Mammary epithelial cell (primary cell): ENCODE results near the gene OTOF.

Experiments used
- EZH2 ChIP-seq: IDR thresholded peaks from 2 replicates; pipeline ENCODE4 v1.6.1; 2012; ENCODE audit warnings: low read length, inconsistent platforms, borderline replicate concordance
- TF ChIP-seq, protein P1 (sequence below), 2 donors: IDR thresholded peaks in 1 of 2; conservative IDR thresholded peaks in 1 of 2; 2 replicates each; pipeline ENCODE4 v1.5.1; 2011 to 2012; ENCODE audit warnings: inconsistent platforms in 2 of 2, low read length in 2 of 2, mild to moderate bottlenecking in 2 of 2, control low read depth in 1 of 2, low read depth in 1 of 2; ENCODE audit not compliant: insufficient read depth in 1 of 2; ENCODE audit errors: extremely low read depth in 1 of 2

DNA sequence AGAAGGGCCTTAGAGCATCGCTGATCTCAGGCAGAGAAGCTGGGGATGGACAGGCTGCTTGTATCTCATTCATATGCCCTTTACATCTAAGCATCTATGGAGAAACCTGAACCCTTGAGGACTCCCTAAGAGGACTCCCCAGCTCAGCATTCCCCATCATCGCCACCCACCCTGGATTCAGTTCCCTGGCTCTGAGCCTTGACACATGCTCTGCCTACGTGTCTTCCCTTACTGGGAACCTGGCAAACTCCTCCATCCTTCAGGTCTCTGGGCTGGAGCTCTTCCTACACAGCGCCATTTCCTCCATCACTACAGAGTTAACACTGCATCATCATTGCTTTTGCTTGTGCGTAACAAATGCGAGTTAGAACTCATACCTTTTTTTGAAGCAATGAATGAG, 31.2 kb upstream of the OTOF start:
- TF ChIP-seq, protein P1, sequence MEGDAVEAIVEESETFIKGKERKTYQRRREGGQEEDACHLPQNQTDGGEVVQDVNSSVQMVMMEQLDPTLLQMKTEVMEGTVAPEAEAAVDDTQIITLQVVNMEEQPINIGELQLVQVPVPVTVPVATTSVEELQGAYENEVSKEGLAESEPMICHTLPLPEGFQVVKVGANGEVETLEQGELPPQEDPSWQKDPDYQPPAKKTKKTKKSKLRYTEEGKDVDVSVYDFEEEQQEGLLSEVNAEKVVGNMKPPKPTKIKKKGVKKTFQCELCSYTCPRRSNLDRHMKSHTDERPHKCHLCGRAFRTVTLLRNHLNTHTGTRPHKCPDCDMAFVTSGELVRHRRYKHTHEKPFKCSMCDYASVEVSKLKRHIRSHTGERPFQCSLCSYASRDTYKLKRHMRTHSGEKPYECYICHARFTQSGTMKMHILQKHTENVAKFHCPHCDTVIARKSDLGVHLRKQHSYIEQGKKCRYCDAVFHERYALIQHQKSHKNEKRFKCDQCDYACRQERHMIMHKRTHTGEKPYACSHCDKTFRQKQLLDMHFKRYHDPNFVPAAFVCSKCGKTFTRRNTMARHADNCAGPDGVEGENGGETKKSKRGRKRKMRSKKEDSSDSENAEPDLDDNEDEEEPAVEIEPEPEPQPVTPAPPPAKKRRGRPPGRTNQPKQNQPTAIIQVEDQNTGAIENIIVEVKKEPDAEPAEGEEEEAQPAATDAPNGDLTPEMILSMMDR (conservative IDR thresholded peaks at IDR 0.05 in 1 of 2, IDR thresholded peaks at IDR 0.05 in 1 of 2; ENCODE audit: extremely low read depth in 1 of 2, insufficient read depth in 1 of 2, low read depth in 1 of 2, low read length in 2 of 2), result no peak
- no peak for TF ChIP-seq EZH2
